Peyer's patch (tissue), 4 donors: Measurements from ENCODE around the gene PPP2R3C. TPM values are rescaled to one million over a fixed set of nuclear protein-coding genes. Genes with fewer than 3 reads are reported as not detected.
"Not testable (repeated sequence)": the region's sequence is repeated elsewhere in the genome, so short reads cannot be mapped to it uniquely, and the experiment has no call there.

Experiments used
- DNase-seq, 3 donors: peaks; one replicate each; pipeline ENCODE4 v3.0.0-alpha.2; 2017 to 2019
- H3K27ac ChIP-seq, 4 donors: fragments of 200-600 bp; sonication (generic); one replicate each; pipeline ENCODE4 v1.5.1; 2016 to 2019
- H3K27me3 ChIP-seq, 2 donors: fragments of 200-600 bp; sonication (generic); one replicate each; pipeline ENCODE4 v1.5.1; 2019
- H3K36me3 ChIP-seq, 3 donors: fragments of 200-600 bp; sonication (generic); one replicate each; pipeline ENCODE4 v1.5.1; 2016 to 2019
- H3K4me1 ChIP-seq, 4 donors: fragments of 200-600 bp; sonication (generic); one replicate each; pipeline ENCODE4 v1.5.1; 2016 to 2019
- H3K4me3 ChIP-seq, 4 donors: fragments of 200-600 bp; sonication (generic); 1 replicate in 3 of 4; 2 replicates in 1 of 4; pipeline ENCODE4 v1.5.1; 2016 to 2019; ENCODE audit warnings: mild to moderate bottlenecking in 1 of 4
- H3K9me3 ChIP-seq, 4 donors: fragments of 200-600 bp; sonication (generic); one replicate each; pipeline ENCODE4 v1.5.1; 2016 to 2019; ENCODE audit warnings: mild to moderate bottlenecking in 1 of 4
- POLR2A ChIP-seq, 2 donors: fragments of 450-650 bp; IDR thresholded peaks; one replicate each; pipeline ENCODE4 v1.5.1; 2017; ENCODE audit warnings: antibody characterized with exemption in 2 of 2, mild to moderate bottlenecking in 2 of 2, moderate library complexity in 2 of 2
- total RNA-seq, 4 donors: library from RNA; depleted of rRNA; stranded (reverse); fragments of >200 nt; gene quantifications; one replicate each; pipeline ENCODE4 v1.1.0, GENCODE V29; 2016
- TF ChIP-seq, protein P1 (sequence below), 6 experiments: fragments of 450-650 bp in 4 of 6; fragments of 200-600 bp in 2 of 6; sonication (generic) in 1 of 6; IDR thresholded peaks; one replicate each; pipeline ENCODE4 v1.5.1; 2017 to 2019; ENCODE audit warnings: antibody characterized with exemption in 6 of 6, mild to moderate bottlenecking in 3 of 6, moderate library complexity in 1 of 6

Gene PPP2R3C
- total RNA-seq, 4 donors from 2014 or later = 20.1 to 44.6 (median 33.6) TPM

DNA sequence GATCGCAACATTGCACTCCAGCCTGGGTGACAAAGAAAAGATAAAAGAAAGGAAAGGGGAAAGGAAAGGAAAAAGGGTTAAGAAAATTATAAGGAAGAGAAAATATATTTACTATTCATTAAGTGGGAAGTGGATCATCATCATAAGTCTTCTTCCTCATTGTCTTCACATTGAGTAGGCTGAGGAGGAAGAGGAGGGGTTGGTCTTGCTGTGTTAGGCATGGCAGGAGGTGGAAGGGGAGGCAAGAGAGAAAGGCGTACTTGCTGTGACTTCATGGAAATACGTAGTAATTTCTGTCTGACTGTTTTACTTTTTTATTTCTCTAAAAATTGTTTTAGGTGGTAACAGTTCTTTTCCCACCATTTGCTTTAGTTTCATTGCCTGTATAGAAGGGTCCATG lies 49.6 kb downstream of the PPP2R3C start:
- Histone ChIP-seq H3K36me3 (peaks cover 0 to 47% (median 0%) of the 10 kb centered on the region in 3 donors), H3K27me3 (no peaks in the 10 kb centered on the region), H3K4me1 (peaks cover 0 to 15% (median 0%) of the 10 kb centered on the region in 4 donors), H3K27ac (no peak overlapping the region), H3K9me3 (no peaks in the 10 kb centered on the region), H3K4me3 (no peak overlapping the region)
- no peak for DNase-seq
- no peak for TF ChIP-seq POLR2A (IDR thresholded peaks at IDR 0.05)
- TF ChIP-seq, protein P1, sequence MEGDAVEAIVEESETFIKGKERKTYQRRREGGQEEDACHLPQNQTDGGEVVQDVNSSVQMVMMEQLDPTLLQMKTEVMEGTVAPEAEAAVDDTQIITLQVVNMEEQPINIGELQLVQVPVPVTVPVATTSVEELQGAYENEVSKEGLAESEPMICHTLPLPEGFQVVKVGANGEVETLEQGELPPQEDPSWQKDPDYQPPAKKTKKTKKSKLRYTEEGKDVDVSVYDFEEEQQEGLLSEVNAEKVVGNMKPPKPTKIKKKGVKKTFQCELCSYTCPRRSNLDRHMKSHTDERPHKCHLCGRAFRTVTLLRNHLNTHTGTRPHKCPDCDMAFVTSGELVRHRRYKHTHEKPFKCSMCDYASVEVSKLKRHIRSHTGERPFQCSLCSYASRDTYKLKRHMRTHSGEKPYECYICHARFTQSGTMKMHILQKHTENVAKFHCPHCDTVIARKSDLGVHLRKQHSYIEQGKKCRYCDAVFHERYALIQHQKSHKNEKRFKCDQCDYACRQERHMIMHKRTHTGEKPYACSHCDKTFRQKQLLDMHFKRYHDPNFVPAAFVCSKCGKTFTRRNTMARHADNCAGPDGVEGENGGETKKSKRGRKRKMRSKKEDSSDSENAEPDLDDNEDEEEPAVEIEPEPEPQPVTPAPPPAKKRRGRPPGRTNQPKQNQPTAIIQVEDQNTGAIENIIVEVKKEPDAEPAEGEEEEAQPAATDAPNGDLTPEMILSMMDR (IDR thresholded peaks at IDR 0.05) = no peak

DNA sequence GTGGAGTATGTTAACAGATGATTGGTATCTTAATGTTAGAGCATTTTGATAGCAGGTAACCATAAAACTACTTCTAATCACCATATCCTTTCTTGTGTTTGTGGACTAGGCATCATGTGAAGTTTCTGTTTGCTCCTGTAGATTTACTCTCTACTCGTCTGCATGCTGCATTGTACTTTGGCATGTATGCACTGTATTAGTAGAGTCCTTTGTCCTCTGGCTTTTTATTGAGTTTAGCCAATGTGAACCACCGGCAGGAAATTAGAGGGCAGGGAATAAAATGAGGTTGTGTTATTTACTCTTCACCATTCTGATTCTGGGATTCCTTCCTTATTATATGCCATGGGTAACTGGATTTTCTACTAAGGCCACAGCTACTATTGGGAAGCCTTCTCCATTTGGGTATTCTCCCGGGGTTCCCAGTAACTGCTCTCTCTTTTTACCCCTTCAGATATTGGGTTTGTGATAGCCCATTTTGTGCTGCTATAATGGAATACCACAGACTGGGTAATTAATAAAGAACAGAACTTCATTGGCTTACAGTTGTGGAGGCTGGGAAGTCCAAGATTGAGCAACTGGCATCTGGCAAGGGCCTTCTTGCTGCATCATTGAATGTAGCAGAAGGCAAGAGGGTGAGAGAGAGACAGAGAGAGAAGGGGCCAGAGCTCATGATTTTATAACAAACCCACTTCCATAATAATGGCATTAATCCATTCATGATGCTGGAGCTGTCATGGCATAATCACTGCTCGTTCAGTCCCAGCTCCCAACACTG lies 53.4 kb downstream of the PPP2R3C start:
- H3K4me1 ChIP-seq = peaks cover 0 to 19% (median 0%) of the 10 kb centered on the region in 4 donors
- H3K36me3 ChIP-seq = peaks cover 0 to 37% (median 0%) of the 10 kb centered on the region in 3 donors
- no peaks in the 10 kb centered on the region for H3K9me3 ChIP-seq
- peak overlapping the region in 3 of 4 donors; percentile 32 to 64 (median 47) for H3K27ac ChIP-seq
- TF ChIP-seq, protein P1 (IDR thresholded peaks at IDR 0.05) = peak in 1 of 6 experiments; percentile 8
- TF ChIP-seq POLR2A (IDR thresholded peaks at IDR 0.05) = no peak
- no peak for DNase-seq
- H3K4me3 ChIP-seq = no peak overlapping the region
- H3K27me3 ChIP-seq = no peaks in the 10 kb centered on the region

DNA sequence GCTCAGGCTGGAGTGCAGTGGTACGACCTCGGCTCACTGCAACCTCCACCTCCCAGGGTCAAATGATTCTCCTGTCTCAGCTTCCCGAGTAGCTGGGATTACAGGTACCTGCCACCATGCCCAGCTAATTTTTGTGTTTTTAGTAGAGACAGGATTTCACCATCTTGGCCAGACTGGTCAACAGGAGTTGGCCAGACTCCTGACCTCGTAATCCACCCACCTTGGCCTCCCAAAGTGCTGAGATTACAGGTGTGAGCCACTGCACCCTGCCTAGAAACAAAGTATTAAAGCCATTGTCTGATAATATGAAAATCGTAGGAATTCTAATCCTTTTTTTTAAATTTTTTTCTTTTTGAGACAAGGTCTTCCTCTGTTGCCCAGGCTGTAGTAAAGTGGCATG lies 56.1 kb downstream of the PPP2R3C start:
- DNase-seq, H3K27me3 ChIP-seq, H3K9me3 ChIP-seq, H3K4me3 ChIP-seq, H3K27ac ChIP-seq: not testable (repeated sequence)
- peaks cover 0 to 19% (median 0%) of the 10 kb centered on the region in 4 donors for H3K4me1 ChIP-seq
- peaks cover 0 to 36% (median 0%) of the 10 kb centered on the region in 3 donors for H3K36me3 ChIP-seq

GRCh38 chr14:35061113-35061791 lies 60.5 kb downstream of the PPP2R3C start:
- H3K4me3 ChIP-seq, H3K4me1 ChIP-seq, H3K27me3 ChIP-seq, H3K9me3 ChIP-seq, DNase-seq, H3K27ac ChIP-seq: not testable (repeated sequence)
- peaks cover 0 to 56% (median 0%) of the 10 kb centered on the region in 3 donors for H3K36me3 ChIP-seq

GRCh38 chr14:35052637-35053036 lies 69.2 kb downstream of the PPP2R3C start:
- Histone ChIP-seq H3K4me3 (no peak overlapping the region), H3K4me1 (peaks cover 0 to 5% (median under 1%) of the 10 kb centered on the region in 4 donors), H3K27me3 (no peaks in the 10 kb centered on the region), H3K36me3 (peaks cover 0 to 49% (median 0%) of the 10 kb centered on the region in 3 donors), H3K27ac (no peak overlapping the region), H3K9me3 (no peaks in the 10 kb centered on the region)
- no peak for TF ChIP-seq POLR2A (IDR thresholded peaks at IDR 0.05)
- TF ChIP-seq, protein P1 (IDR thresholded peaks at IDR 0.05) = no peak
- no peak for DNase-seq

DNA sequence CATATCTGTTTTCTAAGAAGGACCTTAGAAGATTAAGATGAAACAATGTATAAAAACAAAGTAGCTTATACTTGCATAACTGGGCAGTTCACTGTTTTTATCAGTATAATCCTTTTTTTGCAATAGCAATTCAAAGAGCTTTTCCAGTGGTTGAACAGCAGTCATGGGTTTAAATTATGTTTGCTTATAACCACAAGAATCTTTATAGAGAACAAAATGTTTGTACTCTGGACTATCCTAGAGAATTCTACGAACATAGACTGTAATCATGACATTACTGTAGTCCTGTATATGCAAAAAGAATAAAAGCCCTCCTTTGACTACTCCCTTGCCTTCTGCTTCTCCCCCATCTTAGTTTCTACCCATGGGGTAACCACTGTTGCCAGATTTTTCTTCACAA lies 70.0 kb downstream of the PPP2R3C start:
- no peak for DNase-seq
- Histone ChIP-seq H3K4me1 (peaks cover 0 to 11% (median 4%) of the 10 kb centered on the region in 4 donors), H3K27me3 (no peaks in the 10 kb centered on the region), H3K9me3 (no peaks in the 10 kb centered on the region), H3K27ac (no peak overlapping the region), H3K36me3 (peaks cover 0 to 41% (median 0%) of the 10 kb centered on the region in 3 donors), H3K4me3 (no peak overlapping the region)
- TF ChIP-seq, protein P1 (IDR thresholded peaks at IDR 0.05) = no peak
- no peak for TF ChIP-seq POLR2A (IDR thresholded peaks at IDR 0.05)
